Fibroblast of peridontal ligament (primary cell): ENCODE data around the gene TAF4.
"Not testable (repeated sequence)": the region's sequence is repeated elsewhere in the genome, so short reads cannot be mapped to it uniquely, and the experiment has no call there.

ENCODE experiments used
- DNase-seq: peaks from one replicate; pipeline ENCODE4 v3.0.0-alpha.2; 2010; ENCODE audit errors: extremely low read depth

The TAF4 gene

DNA sequence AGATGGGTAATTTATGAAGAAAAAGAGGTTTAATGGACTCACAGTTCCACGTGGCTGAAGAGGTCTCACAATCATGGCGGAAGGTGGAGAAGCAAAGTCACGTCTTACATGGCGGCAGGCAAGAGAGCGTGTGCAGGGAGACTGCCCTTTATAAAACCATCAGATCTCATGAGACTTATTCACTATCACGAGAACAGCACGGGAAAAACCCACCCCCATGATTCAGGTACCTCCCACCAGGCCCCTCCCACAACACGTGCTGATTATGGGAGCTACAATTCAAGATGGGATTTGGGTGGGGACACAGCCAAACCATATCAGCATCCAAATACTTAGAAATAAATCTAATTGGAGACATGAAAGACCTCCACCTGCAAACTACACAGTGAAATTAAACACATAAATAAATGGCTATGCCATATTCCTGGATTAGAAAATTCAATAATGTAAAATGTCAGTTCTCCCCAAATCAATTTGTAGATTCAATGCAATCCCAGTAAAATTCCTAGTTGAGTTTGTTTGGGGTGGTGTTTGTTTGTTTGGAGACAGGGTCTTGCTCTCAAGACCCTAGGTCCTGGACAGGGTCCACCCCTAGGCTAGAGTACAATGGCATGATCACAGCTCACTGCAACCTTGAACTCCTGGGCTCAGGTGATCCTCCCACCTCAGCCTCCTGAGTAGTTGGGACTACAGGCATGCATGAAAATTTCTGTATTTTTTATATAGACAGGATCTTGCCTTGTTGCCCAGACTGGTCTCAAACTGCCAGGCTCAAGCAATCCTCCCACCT, 101.6 kb downstream of the TAF4 start:
- no peak for DNase-seq

DNA sequence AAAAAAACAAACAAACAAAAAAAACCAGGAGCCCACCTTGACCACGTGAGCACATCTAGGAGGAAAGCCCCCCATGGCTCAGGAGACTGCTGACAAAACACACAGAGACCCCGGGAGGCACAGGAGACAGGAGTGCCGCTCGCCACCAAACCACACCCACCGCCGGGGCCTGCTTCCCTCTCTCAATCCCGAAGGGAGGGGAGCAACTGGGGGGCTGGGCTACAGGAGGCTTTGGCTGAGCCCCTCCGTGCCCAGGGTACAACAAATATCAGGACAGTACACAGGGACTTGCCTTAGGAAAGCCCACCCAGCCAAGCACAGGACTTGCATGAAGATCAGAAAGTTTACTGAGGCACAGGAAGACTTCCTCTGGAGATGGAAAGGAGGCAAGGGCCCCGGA, 102.5 kb downstream of the TAF4 start:
- no peak for DNase-seq

DNA sequence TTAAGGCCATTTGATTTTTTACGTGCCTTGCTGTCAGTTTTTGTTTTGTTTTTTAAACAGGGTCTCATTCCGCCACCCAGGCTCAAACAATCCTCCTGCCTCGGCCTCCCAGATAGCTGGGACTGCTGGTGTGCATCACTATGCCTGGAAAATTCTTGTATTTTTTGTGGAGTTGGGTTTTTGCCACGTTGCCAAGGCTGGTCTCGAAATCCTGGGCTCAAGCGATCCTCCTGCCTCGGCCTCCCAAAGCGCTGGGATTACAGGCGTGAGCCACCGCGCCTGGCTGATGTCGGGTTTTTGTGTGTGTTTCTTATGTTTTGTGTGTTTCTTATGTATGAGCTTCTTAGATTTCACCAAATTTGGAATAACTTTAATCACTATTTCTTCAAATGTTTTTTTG, 104.8 kb downstream of the TAF4 start:
- no peak for DNase-seq

DNA sequence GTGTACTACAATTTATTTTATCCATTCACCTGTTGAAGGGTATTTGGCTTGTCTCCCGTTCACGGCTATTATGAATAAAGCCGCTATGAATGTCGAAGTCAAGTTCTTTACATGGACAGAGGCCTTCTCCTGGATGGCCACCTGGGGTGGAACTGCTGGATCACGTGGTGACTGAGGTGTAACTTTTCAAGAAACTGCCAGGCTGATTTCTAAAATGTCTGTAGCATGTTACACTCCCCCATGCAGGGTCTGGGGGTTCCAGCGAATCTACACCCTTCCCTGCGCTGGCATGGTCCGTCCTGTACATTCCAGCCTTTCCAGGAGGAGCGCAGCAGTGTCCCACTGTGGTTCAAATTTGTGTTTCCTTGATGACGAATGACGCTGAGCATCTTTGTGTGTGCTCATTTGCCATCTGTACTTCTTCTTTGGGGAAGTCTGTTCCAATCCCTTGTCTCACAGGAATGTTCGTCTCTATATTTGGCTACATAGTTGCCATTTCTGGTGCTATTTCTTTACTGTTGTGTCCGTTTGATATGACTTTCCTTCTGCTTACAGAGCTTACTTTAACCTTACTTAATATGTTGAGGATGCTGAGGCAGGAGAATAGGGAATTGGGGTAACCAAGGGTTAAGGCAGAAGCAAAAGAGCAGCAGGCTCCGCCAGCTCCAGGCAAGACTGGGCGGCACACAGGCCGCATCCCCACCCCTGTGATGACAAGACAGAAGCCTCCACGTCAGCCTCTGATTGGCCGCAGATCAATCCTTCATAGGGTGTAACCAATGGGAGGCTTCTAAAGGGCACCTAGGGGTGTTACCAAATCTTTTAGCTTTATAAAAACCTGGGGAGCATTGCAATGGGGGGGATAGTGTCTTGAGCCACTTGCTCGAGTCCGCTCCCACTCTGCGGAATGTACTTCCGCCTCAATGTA, 106.6 kb downstream of the TAF4 start:
- DNase-seq = no peak

DNA sequence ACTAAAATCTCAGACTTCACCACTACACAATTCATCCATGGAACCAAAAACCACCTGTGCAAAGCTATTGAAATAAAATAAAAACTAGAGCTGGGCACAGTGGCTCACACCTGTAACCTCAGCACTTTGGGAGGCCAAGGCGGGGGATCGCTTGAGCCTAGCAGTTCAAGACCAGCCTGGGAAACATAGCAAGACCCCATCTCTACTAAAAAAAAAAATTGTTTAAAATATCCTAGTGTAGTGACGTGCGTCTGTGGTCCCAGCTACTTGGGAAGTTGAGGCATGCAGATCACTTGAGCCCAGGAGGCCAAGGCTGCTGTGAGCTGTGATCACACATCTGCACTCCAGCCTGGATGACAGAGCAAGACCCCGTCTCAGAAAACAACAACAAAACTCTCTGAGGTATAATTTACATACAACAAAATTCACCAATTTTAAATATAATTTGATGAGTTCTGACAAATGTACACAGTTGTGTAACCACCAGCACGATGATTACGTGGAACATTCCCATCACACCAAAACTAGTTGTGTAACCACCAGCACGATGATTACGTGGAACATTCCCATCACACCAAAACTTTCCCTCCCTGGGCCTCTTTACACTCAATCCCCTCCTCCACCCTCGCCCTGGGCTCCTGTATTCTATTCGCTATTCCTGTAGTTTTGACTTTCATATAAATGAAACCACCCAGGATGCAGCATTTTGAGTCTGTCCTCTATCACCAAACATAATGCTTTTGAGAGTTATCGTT, 107.5 kb downstream of the TAF4 start:
- DNase-seq = no peak

DNA sequence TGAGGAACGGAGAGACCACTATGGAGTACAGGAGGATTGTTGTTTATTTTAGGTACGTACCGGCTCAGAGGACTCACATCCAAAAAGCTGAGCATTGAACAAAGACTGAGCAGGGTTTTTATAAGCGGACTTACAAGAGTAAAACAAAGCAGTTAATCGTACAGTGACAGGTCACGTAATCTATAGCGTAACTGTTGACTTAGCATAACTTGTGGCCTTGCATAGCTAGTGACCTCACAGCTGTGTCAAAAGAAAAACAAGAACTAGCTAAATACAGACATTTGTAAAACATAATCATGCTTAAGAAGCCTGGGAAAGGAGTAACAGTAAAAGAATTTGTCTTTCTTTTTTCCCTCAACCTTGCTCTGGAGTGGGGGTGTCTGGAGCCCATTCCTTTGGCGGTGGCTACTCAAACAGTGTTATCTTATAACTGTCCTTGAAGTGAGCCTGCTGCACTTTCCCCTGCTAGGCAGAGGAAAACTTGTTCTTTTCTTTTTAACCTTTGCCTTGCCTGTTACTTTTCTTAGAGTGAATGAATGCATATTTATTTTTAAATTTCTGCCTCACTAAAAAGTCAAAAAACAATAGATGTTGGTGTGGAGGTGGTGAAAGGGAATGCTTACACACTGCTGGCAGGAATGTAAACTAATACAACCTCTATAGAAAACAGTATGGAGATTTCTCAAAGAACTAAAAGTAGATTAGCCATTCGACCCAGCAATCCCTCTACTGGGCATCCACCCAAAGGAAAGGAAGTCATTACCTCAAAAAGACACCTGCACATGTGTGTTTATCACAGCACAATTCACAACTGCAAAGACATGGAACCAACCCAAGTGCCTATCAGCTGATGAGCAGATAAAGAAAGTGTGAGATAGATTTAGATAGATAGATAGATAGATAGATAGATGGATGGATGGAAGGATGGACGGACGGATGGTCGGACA, 109.0 kb downstream of the TAF4 start:
- no peak for DNase-seq

DNA sequence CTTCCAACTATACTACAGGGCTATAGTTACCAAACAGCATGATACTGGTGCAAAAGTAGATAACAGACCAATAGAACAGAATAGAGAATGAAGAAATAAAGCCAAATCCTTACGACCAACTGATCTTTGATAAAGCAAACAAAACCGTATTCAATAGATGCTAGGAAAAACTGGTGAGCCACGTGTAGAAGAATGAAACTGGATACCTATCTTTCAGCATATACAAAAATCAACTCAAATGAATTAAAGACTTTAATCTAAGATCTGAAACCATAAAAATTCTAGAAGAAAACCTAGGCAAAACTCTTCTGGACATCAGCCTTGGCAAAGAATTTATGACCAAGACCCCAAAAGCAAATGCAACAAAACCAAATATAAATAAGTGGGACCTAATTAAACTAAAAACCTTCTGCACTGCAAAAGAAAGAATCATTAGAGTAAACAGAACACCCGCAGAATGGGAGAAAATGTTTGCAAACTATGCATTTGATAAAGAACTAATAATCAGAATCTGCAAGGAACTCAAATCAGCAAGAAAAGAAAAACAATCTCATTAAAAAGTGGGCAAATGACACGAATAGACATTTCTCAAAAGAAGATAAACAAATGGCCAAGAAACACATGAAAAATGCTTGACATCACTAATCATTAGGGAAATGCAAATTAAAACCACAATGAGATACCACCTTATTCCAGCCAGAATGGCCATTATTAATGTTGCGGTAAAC, 109.8 kb downstream of the TAF4 start:
- DNase-seq = no peak

DNA sequence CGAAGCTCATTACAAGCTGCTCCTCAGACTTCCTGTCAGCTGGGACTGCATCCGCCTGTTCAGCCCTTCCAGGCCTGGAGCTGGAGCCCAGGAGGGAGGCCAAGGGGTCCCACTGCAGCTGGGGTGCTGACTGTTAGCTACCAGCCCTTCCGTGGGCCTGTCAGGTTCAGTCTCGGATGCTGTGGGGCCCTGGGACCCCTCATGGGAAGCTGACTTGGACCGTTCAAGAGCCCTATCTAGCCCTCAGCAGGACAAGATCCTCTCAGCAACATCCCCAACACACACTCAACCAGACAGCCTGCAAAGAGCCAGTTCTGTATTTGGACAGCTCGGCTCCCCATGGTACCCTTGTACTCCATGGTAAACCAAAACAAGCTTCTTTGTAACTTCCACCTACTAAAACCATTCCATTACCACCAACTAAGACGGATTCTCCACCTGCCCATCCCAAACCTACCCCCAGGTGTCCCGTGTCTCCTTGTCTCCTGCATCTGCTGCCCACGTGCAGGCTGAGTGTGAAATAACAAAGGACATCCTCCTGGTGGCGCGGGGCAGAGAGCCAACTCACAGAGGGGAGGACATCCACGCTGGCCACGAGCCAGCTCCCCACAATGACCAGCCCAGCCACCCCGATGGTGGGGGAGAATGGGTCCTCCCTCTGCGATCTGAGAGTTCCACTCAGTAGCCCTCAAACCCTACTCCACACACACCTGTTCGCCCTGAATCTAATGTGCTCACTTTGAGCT, 111.2 kb downstream of the TAF4 start:
- DNase-seq = no peak

DNA sequence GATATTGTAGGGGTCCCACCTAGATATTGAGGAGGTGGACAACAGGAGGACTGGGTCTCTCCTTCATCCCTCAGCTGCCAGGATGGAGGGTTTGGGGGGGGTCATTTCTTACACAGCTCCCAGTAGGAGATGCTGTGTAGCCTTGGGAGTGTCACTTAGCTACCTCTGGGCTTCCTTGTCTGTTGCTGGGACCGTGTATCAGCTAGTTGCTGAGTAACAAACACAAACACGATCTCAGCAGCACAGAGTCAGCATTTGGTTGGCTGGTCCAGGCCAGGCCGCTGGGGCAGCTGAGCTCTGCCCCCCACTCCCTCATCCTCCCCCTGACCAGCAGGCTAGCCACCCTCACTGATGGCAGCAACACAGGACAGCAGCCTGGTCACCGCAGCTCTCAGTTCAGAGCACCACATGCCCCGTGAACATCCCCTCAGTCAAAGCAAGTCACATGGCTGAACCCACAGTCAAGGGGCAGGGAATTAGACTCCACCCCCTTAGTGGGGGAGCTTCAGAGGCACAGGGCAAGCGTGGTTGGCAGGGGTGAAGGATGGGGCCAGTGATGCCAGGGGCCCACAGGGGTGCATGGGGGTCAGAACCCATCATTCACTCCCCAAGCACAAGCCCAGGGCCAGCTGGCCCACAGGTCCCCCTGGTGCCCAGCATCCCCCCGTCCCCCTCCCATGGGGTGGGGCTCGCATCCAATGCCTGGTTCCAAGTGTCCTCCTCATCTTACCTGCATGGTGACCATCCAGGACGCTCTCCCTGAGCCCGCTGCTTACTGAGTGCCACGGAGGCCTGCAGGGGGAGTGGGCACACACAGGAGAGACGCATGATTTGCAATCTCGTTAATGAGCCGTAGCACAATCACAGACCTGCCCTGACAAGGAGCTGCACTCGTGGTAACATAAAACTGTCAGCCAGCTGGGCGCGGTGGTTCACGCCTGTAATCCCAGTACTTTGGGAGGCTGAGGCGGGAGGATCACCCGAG, 112.4 kb downstream of the TAF4 start:
- DNase-seq = no peak

DNA sequence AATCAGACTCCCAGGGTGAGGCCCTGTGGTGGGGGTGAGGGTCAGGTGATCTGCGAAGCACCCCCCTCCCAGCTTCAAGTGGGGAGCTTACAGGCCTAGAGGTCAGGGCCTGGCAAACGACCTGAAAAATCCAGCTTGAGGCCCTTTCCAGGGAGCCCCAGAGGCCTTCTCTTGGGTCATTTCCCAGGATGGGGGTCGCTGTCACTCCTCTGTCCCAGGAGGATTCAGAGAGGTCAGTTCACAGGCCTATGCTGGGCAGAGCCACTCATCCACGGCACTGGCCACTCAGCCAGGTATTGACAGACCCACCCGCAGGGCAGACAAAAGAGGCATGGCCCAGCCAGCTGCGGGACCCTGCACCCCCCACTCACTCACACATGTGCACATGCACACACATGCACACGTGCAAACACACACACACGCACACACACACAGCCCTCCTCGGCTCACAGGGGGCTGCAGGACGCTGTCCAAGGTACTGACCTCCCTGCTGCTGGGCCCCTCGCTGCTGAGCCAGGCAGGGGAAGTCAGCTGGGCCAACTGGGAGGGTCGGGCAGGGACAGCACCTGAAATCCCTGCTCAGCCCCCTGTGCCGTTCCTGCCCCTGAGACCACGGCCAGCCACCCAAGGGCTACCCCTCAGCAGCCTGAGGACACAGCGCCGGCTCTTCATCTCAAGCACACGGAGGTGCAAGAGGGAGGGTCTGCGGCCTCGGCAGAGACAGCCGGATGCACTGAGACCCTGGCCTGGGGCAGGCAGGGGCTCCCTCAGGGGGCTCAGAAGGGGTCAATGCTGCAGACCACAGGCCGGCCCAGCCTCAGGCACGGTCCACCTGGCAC, 113.8 kb downstream of the TAF4 start:
- DNase-seq = no peak

DNA sequence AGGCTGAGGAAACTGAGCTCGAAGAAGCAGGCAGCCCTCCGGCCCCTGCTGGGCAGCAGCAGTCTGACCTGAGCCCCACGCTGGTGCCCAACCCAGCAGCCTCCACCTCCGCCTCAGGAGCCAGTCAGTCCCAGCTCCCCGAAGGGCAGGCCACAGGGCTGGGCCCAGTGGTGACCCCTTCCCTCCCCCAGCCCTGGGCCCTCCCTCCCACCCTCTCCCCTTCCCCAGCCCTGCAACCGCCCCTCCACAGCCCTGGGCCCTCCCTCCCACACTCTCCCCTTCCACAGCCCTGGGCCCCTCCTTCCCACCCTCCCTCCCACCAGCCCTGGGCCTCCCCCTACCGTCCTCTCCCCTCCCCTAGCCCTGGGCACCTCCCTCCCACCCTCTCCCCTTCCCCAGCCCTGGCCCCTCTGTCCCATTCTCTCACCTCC, 115.0 kb downstream of the TAF4 start:
- DNase-seq = no peak

DNA sequence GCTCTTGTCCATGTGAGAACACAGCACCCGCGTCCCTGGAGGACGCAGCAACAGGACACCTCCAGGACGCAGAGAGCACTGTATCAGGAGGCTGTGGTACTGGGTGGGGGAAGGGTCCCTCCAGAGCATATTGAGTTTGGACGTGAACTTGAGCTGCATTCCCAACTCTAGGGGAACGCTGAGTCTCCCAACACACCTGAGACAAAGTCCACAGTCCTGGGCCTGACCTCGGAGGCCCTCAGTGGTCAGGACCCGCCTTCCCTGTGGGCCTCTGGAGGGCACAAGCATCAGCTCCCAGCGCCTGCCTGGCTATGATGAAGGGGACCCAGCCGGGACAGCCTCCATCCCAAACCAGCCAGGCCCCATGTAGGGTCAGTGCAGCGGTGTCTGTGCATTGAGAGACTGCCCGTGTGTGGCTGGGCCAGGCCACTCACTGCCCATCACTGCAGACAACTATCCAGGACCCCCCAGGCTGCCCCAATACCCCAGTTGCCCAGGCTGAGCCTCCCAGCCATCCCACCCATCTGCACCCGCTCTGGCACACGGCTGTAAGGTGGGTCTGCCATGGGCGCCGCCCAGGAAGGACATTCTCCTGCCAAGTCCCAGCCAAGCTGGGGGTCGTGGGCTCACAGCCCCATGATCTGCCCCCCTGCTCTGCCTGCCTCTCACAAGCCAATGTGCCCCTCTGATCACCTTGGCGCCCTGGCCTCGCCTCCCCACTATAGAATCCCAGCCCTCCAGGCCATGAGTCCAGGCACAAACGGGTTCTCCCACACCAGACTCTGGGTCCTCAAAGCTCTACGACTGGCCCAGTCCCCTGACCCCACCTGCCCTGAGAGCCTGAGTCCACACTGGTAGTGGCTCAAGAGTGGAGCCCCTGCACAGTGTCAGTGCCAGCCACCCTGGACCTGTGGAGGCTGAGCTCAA, 115.7 kb downstream of the TAF4 start:
- DNase-seq = no peak

DNA sequence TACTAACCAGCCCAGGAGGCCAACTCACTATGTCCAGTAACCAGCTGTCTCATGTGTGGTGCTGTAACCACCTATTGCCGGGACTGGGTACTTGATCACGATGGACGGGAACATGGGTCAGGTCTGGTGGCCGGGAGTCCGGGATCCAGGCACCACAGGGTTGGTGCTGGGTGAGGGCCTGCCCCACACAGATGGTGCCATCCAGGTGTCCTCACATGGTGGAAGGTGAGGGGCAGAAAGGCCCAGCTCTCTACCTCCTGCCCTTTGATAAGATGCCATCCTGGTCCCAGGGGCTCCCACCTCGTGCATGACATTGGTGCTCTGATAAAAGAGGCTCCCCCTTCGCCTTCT, 116.3 kb downstream of the TAF4 start:
- DNase-seq = no peak

DNA sequence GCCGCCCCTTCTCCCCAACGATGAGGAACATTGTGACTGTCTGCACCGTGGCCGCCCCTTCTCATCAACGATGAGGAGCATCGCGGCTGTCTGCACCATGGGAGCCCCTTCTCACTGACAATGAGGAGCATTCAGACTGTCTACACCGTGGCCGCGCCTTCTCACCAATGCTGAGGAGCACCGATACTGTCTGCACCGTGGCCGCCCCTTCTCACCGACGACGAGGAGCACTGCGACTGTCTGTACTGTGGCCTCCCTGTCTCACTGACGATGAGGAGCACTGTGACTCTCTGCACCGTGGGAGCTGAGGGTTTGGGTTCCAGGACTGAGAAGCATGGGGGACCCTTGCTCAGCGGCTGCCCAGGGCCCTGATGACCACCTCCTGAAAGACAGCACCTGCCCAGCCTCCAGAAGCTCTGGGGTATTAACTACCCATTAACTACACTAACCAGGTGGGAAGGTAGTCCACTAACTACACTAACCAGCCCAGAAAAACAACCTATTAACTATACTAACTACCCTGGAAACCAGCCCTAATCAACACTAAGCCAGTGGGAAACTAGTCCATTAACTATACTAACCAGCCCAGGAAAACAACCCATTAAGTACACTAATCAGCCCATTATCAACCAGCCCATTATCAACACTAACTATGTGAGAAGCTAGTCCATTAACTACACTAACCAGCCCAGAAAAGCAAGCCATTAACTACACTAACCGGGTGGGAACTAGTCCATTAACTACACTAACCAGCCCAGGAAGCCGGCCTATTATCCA, 116.9 kb downstream of the TAF4 start:
- DNase-seq = no peak

DNA sequence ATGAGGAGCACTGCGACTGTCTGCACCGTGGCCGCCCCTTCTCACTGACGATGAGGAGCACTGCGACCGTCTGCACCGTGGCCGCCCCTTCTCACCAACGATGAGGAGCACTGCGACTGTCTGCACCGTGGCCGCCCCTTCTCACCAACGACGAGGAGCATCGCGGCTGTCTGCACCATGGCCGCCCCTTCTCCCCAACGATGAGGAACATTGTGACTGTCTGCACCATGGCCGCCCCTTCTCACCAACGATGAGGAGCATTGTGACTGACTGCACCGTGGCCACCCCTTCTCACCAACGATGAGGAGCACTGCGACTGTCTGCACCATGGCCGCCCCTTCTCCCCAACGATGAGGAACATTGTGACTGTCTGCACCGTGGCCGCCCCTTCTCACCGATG, 117.6 kb downstream of the TAF4 start:
- not testable (repeated sequence) for DNase-seq

DNA sequence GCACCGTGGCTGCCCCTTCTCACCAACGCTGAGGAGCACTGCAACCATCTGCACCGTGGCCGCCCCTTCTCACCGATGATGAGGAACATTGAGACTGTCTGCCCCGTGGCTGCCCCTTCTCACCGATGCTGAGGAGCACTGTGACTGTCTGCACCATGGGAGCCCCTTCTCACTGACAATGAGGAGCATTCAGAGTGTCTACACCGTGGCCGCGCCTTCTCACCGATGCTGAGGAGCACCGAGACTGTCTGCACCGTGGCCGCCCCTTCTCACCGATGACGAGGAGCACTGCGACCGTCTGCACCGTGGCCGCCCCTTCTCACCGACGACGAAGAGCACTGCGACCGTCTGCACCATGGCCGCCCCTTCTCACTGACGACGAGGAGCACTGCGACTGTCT, 120.2 kb downstream of the TAF4 start:
- DNase-seq = not testable (repeated sequence)
